NCI-H524 (cell line): ENCODE data around the gene DLGAP1.

Experiments used
- DNase-seq, 2 experiments: peaks; one replicate each; lab custom pipeline; 2025; lab: John Stamatoyannopoulos, UW

The DLGAP1 gene

GRCh38 chr18:4241090-4241617 lies 214.0 kb downstream of the DLGAP1 start:
- DNase-seq = no peak

GRCh38 chr18:4238966-4239365 lies 216.1 kb downstream of the DLGAP1 start:
- no peak for DNase-seq

GRCh38 chr18:4237664-4238041 lies 217.5 kb downstream of the DLGAP1 start:
- no peak for DNase-seq

GRCh38 chr18:4236940-4237663 lies 218.0 kb downstream of the DLGAP1 start:
- no peak for DNase-seq

- DNase-seq = no peak
Observed at GRCh38 chr18:4233468-4233867, 221.6 kb downstream of the DLGAP1 start.

GRCh38 chr18:4232656-4233055 lies 222.5 kb downstream of the DLGAP1 start:
- DNase-seq = no peak

GRCh38 chr18:4231260-4231659 lies 223.8 kb downstream of the DLGAP1 start:
- DNase-seq = no peak

- DNase-seq = no peak
Observed at GRCh38 chr18:4230450-4231168, 224.5 kb downstream of the DLGAP1 start.

- DNase-seq = no peak
Observed at GRCh38 chr18:4224031-4224704, 230.9 kb downstream of the DLGAP1 start.

GRCh38 chr18:4211111-4211837 lies 243.8 kb downstream of the DLGAP1 start:
- peak; percentile 39 to 86 for DNase-seq

GRCh38 chr18:4208366-4208765 lies 246.7 kb downstream of the DLGAP1 start:
- no peak for DNase-seq

- no peak for DNase-seq
Observed at GRCh38 chr18:4207383-4207985, 247.6 kb downstream of the DLGAP1 start.

GRCh38 chr18:4204438-4204720 lies 250.7 kb downstream of the DLGAP1 start:
- DNase-seq = no peak

GRCh38 chr18:4203568-4204437 lies 251.3 kb downstream of the DLGAP1 start:
- no peak for DNase-seq

GRCh38 chr18:4200399-4200798 lies 254.7 kb downstream of the DLGAP1 start:
- DNase-seq = no peak

- DNase-seq = no peak
Observed at GRCh38 chr18:4198956-4199355, 256.2 kb downstream of the DLGAP1 start.

- no peak for DNase-seq
Observed at GRCh38 chr18:4196351-4196750, 258.8 kb downstream of the DLGAP1 start.

GRCh38 chr18:4193086-4193485 lies 262.0 kb downstream of the DLGAP1 start:
- DNase-seq = no peak

GRCh38 chr18:4181882-4182568 lies 273.1 kb downstream of the DLGAP1 start:
- no peak for DNase-seq

GRCh38 chr18:4181086-4181485 lies 274.0 kb downstream of the DLGAP1 start:
- no peak for DNase-seq
